K562 (cell line): Measurements from ENCODE around the gene FILIP1L. TPM values are rescaled to one million over a fixed set of nuclear protein-coding genes. Genes with fewer than 3 reads are reported as not detected.

Source experiments
- ATAC-seq: fragments of 200-7000 bp; cut with Tn5 transposase; 3 replicates; pipeline ENCODE4 v1.9.1; 2020; ENCODE audit warnings: moderate library complexity
- BruUV-seq: library from RNA; stranded (reverse); fragments of 400-500 nt; replicated peaks from 2 replicates; lab custom pipeline; 2021; lab: Mats Ljungman, UMichigan
- CTCF ChIA-PET: fragments of 300-600 bp; formaldehyde crosslinking; extraction: SDS; loops from one replicate; lab custom pipeline; 2021; ENCODE audit warnings: low intra/inter-chr PET ratio; lab: Yijun Ruan, JAX
- POLR2A ChIA-PET: fragments of 300-600, 350-650 bp; sonication (Branson Sonifier 250); formaldehyde crosslinking; extraction: SDS; loops from one replicate; lab custom pipeline; 2021; ENCODE audit warnings: antibody characterized with exemption, inconsistent platforms; lab: Yijun Ruan, JAX
- DNase-seq, 4 experiments: peaks; one replicate each; pipeline versions ENCODE4 v3.0.0 to v3.0.0-alpha.2; 2011 to 2018; ENCODE audit warnings: low spot score in 3 of 4, mixed read lengths in 3 of 4; ENCODE audit errors: extremely low read depth in 1 of 4
- FAIRE-seq: peaks from 2 replicates; lab custom pipeline; 2011; peaks lifted over from hg19 to GRCh38; lab: Jason Lieb, UNC
- H2AFZ ChIP-seq: 2 replicates; pipeline ENCODE4 v1.6.0; 2011; ENCODE audit warnings: low read depth, low read length, control low read depth, inconsistent platforms
- H3K27ac ChIP-seq: fragments of 200-600 bp; 3 replicates; pipeline ENCODE4 v1.8.0; 2011; ENCODE audit warnings: low read depth, mild to moderate bottlenecking, control low read depth, inconsistent platforms, low read length, moderate library complexity, mixed read lengths; ENCODE audit errors: extremely low read depth
- H3K27me3 ChIP-seq, 2 experiments: fragments of 300-600 bp in 1 of 2; 2 replicates in 1 of 2; 3 replicates in 1 of 2; pipeline versions ENCODE4 v1.6.0 to v1.8.0; 2011; ENCODE audit warnings: inconsistent platforms in 2 of 2, low read length in 2 of 2, mild to moderate bottlenecking in 1 of 2, mixed read lengths in 1 of 2, moderate library complexity in 1 of 2; ENCODE audit not compliant: control insufficient read depth in 2 of 2, insufficient read depth in 2 of 2
- H3K36me3 ChIP-seq: fragments of 300-600 bp; 3 replicates; pipeline ENCODE4 v1.8.0; 2011; ENCODE audit warnings: mild to moderate bottlenecking, low read length, inconsistent platforms; ENCODE audit not compliant: control insufficient read depth, insufficient read depth
- H3K4me1 ChIP-seq, 2 experiments: fragments of 200-600 bp in 1 of 2; replicated peaks in 1 of 2; 2 replicates in 1 of 2; 3 replicates in 1 of 2; pipeline versions ENCODE4 v1.5.1 to v1.8.0; 2011; ENCODE audit warnings: inconsistent platforms in 2 of 2, low read length in 2 of 2, mild to moderate bottlenecking in 1 of 2, mixed read lengths in 1 of 2, moderate library complexity in 1 of 2; ENCODE audit not compliant: control insufficient read depth in 2 of 2, insufficient read depth in 2 of 2
- H3K4me2 ChIP-seq: 2 replicates; pipeline ENCODE4 v1.6.1; 2011; ENCODE audit warnings: low read length, control low read depth, inconsistent platforms, mixed read lengths; ENCODE audit not compliant: insufficient read depth
- H3K4me3 ChIP-seq: fragments of 200-600 bp; sonication (generic), shearing (Covaris generic); 2 replicates; pipeline ENCODE4 v1.5.1; 2016; ENCODE audit warnings: control low read depth, inconsistent platforms
- H3K79me2 ChIP-seq: fragments of 200-600 bp; 3 replicates; pipeline ENCODE4 v1.8.0; 2011; ENCODE audit warnings: low read length, inconsistent platforms; ENCODE audit not compliant: control insufficient read depth, insufficient read depth
- H3K9ac ChIP-seq, 2 experiments: 2 replicates each; pipeline versions ENCODE4 v1.6.0 to v1.6.1; 2011; ENCODE audit warnings: low read depth in 2 of 2, low read length in 2 of 2, control low read depth in 1 of 2, inconsistent platforms in 1 of 2, mild to moderate bottlenecking in 1 of 2, mixed read lengths in 1 of 2; ENCODE audit not compliant: insufficient read depth in 1 of 2
- H3K9me1 ChIP-seq: one replicate; pipeline ENCODE4 v1.6.0; 2011; ENCODE audit warnings: inconsistent platforms, mild to moderate bottlenecking, low read length, moderate library complexity; ENCODE audit not compliant: control insufficient read depth, insufficient read depth
- H3K9me3 ChIP-seq: replicated peaks from 2 replicates; pipeline ENCODE4 v1.5.1; 2011; ENCODE audit warnings: low read depth, low read length, inconsistent platforms; ENCODE audit not compliant: control insufficient read depth, insufficient read depth
- H4K20me1 ChIP-seq: replicated peaks from 2 replicates; pipeline ENCODE4 v1.6.1; 2011; ENCODE audit warnings: low read length, inconsistent platforms, mixed read lengths; ENCODE audit not compliant: control insufficient read depth, insufficient read depth
- EP400 ChIP-seq: fragments of 450-650 bp; IDR thresholded peaks from 2 replicates; pipeline ENCODE4 v1.6.1; 2017; ENCODE audit warnings: antibody characterized with exemption, mild to moderate bottlenecking, moderate library complexity
- ZNF134 ChIP-seq: fragments of 250-450 bp; sonication (Bioruptor Pico); conservative IDR thresholded peaks from 2 replicates; pipeline ENCODE4 v1.4.0; 2020
- WGBS: fragments of 100-300 bp; shearing (Covaris generic); methylation state at CpG from one replicate; pipeline ENCODE4 v1.1.6; 2016; ENCODE audit warnings: low coverage, mixed read lengths; ENCODE audit not compliant: insufficient coverage; ENCODE audit errors: missing lambda C conversion rate; 5-methylcytosine and 5-hydroxymethylcytosine counted together
- in situ Hi-C: fragments of 300-500 bp; cut with MboI; formaldehyde crosslinking; loops from 4 replicates; pipeline ENCODE4 v1.15.0; 2018; ENCODE audit warnings: inconsistent platforms, mixed read lengths
- intact Hi-C: fragments of 100-400 bp; cut with micrococcal nuclease; formaldehyde crosslinking; loops from 2 replicates; pipeline ENCODE4 v1.14.2; 2022
- polyA plus RNA-seq, 8 experiments: library from polyadenylated mRNA; depleted of rRNA in 4 of 8; stranded (reverse) in 5 of 8; unstranded in 3 of 8; fragments of >200 nt; fragmentation: Nextera tagmentation in 2 of 8; fragmentation: Illumina TruSeq in 1 of 8; extraction: Ambion mirVana in 2 of 8; extraction: Trizol in 1 of 8; gene quantifications; 2 replicates each; pipeline versions ENCODE4 v1.2.1 to v1.2.3, GENCODE V29; 2011 to 2014; ENCODE audit warnings: inconsistent platforms in 1 of 8, missing spikeins in 1 of 8
- total RNA-seq, 7 experiments: library from RNA; depleted of rRNA in 6 of 7; stranded (reverse); fragments of >200 nt in 6 of 7; fragmentation: Illumina TruSeq in 2 of 7; extraction: Trizol in 2 of 7; gene quantifications; 2 replicates each; pipeline versions ENCODE4 v1.2.1 to v1.2.3, GENCODE V29; 2011 to 2021; ENCODE audit warnings: low replicate concordance in 1 of 7
- TF ChIP-seq, protein P1 (sequence below): sonication (generic); formaldehyde crosslinking; IDR thresholded peaks from 2 replicates; pipeline ENCODE4 v1.8.1; 2023; ENCODE audit warnings: mild to moderate bottlenecking, missing genetic modification reagents
- TF ChIP-seq, protein P2 (sequence below): fragments of 450-650 bp; IDR thresholded peaks from 2 replicates; pipeline ENCODE4 v1.6.1; 2016

The FILIP1L gene
- total and polyA plus RNA-seq, 9 of the 15 experiments (the other 6 are each of a cell fraction or from before 2014, with no cell fraction given): 0.50 to 2.1 (median 1.1) TPM

DNA sequence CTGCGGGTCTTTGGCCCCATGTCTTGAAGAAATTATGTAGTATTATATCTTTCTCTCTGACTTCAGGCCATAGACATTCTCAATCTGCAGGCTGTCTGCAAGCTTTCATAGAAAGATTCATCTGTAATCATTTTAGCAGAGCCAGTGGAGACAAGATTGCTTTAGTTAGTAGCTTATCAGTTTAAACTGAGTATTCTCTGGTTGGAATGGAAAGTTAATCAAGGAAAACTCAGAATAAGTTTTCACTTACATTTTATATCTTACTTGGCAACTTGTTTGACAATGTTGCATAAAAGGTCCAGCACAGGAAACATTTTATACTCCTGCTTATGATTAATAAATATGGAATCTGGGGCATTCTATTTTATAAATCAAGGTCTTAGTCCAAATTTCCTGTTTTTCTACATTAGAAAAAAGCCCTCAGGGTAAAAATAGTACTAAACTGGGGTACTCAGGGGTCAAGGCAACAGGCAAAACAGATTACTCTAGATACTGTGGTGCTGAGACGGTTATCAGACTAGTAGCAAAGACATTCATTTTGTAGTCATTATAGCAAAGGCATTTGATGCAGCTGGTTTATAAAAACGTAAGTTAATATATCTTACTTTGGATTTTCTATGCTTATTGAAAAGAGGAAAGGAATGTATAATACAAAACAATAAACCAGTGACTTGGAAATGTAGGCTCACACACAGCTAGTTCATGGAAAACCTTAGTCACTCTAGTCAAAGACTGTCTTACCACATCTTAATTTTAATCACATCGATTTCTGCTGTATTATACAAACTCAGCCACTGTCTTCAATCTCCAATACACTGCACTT, 45.2 kb upstream of the FILIP1L start:
- Histone ChIP-seq H3K27ac (no peak overlapping the region), H3K4me3 (no peak overlapping the region), H3K36me3 (peaks cover 8% of the 10 kb centered on the region; the same call in 1 of the 3 replicates), H3K9me3 (peaks cover 4% of the 10 kb centered on the region), H3K27me3 (no peaks in the 10 kb centered on the region), H4K20me1 (no peaks in the 10 kb centered on the region), H3K9ac (no peak overlapping the region), H3K4me1 (no peaks in the 10 kb centered on the region), H3K4me2 (no peak overlapping the region), H3K9me1 (no peaks in the 10 kb centered on the region), H3K79me2 (no peaks in the 10 kb centered on the region), H2AFZ (no peak overlapping the region)
- no peak for ATAC-seq
- POLR2A ChIA-PET: no interaction called here
- WGBS: 54% methylated on average over 4 of the region's 4 CpGs
- intact Hi-C loops: no loop called here
- no peak for FAIRE-seq
- TF ChIP-seq, protein P1, sequence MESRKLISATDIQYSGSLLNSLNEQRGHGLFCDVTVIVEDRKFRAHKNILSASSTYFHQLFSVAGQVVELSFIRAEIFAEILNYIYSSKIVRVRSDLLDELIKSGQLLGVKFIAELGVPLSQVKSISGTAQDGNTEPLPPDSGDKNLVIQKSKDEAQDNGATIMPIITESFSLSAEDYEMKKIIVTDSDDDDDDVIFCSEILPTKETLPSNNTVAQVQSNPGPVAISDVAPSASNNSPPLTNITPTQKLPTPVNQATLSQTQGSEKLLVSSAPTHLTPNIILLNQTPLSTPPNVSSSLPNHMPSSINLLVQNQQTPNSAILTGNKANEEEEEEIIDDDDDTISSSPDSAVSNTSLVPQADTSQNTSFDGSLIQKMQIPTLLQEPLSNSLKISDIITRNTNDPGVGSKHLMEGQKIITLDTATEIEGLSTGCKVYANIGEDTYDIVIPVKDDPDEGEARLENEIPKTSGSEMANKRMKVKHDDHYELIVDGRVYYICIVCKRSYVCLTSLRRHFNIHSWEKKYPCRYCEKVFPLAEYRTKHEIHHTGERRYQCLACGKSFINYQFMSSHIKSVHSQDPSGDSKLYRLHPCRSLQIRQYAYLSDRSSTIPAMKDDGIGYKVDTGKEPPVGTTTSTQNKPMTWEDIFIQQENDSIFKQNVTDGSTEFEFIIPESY (CRISPR knock-in tag): no peak
- TF ChIP-seq, protein P2, sequence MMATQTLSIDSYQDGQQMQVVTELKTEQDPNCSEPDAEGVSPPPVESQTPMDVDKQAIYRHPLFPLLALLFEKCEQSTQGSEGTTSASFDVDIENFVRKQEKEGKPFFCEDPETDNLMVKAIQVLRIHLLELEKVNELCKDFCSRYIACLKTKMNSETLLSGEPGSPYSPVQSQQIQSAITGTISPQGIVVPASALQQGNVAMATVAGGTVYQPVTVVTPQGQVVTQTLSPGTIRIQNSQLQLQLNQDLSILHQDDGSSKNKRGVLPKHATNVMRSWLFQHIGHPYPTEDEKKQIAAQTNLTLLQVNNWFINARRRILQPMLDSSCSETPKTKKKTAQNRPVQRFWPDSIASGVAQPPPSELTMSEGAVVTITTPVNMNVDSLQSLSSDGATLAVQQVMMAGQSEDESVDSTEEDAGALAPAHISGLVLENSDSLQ: no peak
- TF ChIP-seq EP400 (no peak), ZNF134 (no peak)
- no TSS peak for BruUV-seq
- CTCF ChIA-PET: no interaction called here
- DNase-seq: no peak
- in situ Hi-C loops: no loop called here
